GM12875 (cell line): ENCODE measurements around the gene BST2.

Source experiments
- H3K4me3 ChIP-seq: one replicate; pipeline ENCODE4 v1.5.1; 2011; ENCODE audit warnings: low read depth, low read length, control low read depth
- TF ChIP-seq, protein P1 (sequence below): IDR thresholded peaks from 2 replicates; pipeline ENCODE4 v1.5.1; 2011; ENCODE audit warnings: low read depth, mild to moderate bottlenecking, control low read depth, inconsistent platforms, low read length, moderate library complexity, borderline replicate concordance; ENCODE audit not compliant: insufficient read depth

The BST2 gene

GRCh38 chr19:17405250-17406045, at the start of gene BST2:
Gene BST2 (minus strand): TSS chr19:17405630. CDS start chr19:17405575, 55 bp downstream.
- TF ChIP-seq, protein P1, sequence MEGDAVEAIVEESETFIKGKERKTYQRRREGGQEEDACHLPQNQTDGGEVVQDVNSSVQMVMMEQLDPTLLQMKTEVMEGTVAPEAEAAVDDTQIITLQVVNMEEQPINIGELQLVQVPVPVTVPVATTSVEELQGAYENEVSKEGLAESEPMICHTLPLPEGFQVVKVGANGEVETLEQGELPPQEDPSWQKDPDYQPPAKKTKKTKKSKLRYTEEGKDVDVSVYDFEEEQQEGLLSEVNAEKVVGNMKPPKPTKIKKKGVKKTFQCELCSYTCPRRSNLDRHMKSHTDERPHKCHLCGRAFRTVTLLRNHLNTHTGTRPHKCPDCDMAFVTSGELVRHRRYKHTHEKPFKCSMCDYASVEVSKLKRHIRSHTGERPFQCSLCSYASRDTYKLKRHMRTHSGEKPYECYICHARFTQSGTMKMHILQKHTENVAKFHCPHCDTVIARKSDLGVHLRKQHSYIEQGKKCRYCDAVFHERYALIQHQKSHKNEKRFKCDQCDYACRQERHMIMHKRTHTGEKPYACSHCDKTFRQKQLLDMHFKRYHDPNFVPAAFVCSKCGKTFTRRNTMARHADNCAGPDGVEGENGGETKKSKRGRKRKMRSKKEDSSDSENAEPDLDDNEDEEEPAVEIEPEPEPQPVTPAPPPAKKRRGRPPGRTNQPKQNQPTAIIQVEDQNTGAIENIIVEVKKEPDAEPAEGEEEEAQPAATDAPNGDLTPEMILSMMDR = no peak
- peak within 1 kb of the TSS; percentile 75 for H3K4me3 ChIP-seq

DNA sequence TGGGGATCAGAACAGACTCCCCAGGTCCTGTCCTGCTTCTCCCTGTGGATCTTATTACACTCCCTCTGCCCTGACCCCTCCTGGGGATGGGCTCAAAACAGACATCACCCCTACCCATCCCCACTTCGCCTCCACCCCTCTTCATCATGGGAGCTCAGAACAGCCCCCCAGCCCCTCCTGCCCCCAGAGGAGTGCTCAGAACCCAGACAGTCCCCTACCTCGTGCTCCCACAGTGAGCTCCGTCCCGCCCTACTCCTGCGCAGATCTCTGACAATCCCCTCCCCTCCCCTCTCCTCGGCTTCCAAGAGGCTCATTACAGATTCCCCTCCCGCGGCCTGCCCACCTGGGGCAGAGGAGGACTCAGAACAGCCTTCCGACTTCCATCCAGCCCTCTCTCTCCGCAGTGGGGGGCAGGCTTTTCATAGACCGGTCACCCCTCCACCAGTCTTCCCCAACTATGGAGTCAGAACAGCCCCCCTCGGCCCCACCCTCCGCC, 49.2 kb upstream of the BST2 start:
- no peak overlapping the region for H3K4me3 ChIP-seq
- TF ChIP-seq, protein P1 = no peak

DNA sequence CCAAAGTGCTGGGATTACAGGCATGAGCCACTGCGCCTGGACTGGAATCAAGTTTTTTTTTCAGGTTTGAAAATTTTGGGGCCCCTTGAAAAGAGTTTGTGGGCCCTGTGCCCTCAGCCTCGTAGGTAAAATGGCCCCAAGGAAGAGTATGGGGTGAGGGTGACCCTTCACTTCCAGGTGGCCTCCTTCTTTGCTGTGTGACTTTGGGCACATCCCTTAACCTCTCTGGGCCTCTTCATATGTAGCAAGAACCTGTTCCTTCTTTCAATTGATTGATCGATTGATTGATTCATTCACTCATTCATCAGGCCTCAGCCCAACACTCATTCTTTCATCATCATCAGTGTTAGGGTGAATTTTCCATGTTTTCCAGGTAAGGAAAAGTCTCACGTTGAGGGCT, 46.4 kb upstream of the BST2 start:
- TF ChIP-seq, protein P1 = no peak

DNA sequence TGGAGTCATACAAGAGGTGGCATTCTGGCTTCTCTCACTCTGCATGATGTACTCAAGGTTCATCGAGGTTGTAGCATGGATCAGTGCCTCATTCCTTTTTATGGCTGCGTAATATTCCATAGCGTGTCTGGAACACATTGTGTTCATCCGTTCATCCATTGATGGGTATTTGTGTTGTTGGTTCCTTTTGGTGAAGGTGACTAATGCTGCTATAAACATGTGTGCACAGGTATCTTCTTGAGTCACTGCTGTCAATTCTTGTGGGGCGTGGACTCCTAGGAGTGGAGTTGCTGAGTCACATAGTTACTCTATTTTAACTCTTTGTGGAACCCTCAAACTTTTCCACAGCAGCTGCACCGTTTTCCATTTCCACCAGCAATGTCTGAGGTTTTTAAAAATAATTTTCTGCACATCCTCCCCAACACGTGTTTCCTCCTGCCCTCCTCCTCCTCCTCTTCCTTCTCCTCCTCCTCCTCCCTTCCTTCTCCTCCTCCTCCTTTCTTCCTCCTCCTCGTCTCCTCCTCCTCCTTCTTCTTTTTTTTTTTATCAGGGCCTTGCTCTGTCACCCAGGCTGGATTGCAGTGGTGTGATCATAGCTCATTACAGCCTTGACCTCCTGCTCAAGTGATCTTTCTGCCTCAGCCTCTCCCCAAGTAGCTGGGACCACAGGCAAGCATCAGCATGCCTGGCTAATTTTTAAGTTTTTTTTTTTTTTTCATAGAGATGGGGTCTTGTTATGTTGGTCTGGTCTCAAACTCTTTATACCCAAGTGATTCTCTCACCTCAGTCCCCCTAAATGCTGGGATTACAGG, 45.0 kb upstream of the BST2 start:
- H3K4me3 ChIP-seq = no peak overlapping the region
- TF ChIP-seq, protein P1 = no peak

More for the DNA sequence above, 46.4 kb upstream of the BST2 start:
- H3K4me3 ChIP-seq = no peak overlapping the region

DNA sequence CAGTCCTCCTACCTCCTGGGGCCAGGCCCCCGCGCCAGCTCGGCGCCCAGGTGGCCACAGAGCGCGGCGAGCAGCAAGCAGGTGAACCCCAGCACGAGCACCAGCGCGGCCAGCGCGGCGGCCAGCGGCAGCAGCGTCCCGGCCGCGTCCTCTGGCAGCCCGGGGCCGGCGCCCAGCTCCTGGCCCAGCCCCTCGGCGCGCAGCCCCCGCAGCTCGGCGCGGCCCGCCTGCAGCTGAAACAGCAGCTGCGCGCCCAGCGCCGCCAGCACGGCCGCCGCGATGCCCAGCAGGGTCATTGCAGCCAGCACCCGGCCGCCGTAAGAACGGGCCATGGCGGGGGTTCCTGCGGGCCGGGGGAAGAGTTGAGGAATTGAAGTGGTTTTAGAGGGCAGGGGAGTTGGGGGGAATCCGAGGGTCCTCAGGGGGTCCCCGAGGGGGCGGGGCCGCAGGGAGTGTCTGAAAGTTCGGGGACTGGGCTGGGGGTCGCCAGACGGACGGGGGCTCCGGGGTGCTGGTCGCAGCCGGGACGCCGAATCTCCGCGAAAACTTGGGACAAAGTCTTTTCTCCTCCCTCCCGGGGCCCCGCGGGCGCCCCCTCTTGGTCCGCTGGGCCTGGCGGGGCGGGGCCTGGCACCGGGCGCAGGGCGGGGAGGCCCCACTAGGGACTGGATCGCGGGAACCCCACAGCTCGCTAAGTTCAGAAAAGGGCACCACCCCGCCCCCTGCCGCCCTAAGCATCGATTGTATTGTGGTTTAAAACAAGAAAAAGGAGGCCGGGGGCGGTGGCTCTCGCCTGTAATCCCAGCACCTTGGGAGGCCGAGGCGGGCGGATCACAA, 42.9 kb upstream of the BST2 start, which contains the start of gene TMEM221:
Gene TMEM221 (minus strand): TSS at position 538 of the 837 bp plus-strand sequence. CDS start 206 bp downstream, at position 332.
- TF ChIP-seq, protein P1 = peak; percentile 53
- no peak within 1 kb of the TSS for H3K4me3 ChIP-seq

- H3K4me3 ChIP-seq = no peak overlapping the region
- TF ChIP-seq, protein P1 = no peak
These were observed 42.3 kb upstream of the BST2 start for GRCh38 chr19:17447704-17448130.
